Neural crest cell (in vitro differentiated cells): ENCODE measurements around the gene CA5A. TPM values are rescaled to one million over a fixed set of nuclear protein-coding genes. Genes with fewer than 3 reads are reported as not detected.
A peak's percentile ranks its signal among the peaks of the same experiment; 100 is the strongest.
"Not testable (repeated sequence)": the region's sequence is repeated elsewhere in the genome, so short reads cannot be mapped to it uniquely, and the experiment has no call there.

ENCODE experiments used
- DNase-seq: peaks from one replicate; pipeline ENCODE4 v3.0.0; 2021; ENCODE audit warnings: low read depth, mixed read lengths, low spot score
- H3K27ac Mint-ChIP-seq: one replicate; pipeline ENCODE4 v1.8.0; 2021; ENCODE audit warnings: mild to moderate bottlenecking, mixed read lengths; ENCODE audit not compliant: unreplicated experiment
- H3K27me3 Mint-ChIP-seq: 2 replicates; pipeline ENCODE4 v1.8.0; 2021; ENCODE audit warnings: low read depth, mild to moderate bottlenecking, mixed read lengths
- H3K36me3 Mint-ChIP-seq: 2 replicates; pipeline ENCODE4 v1.8.0; 2021; ENCODE audit warnings: low read depth, mild to moderate bottlenecking, mixed read lengths
- H3K4me1 Mint-ChIP-seq: 2 replicates; pipeline ENCODE4 v1.8.0; 2021; ENCODE audit warnings: mixed read lengths
- H3K4me3 Mint-ChIP-seq: one replicate; pipeline ENCODE4 v1.8.0; 2021; ENCODE audit warnings: mild to moderate bottlenecking, mixed read lengths
- H3K9me3 Mint-ChIP-seq: 2 replicates; pipeline ENCODE4 v1.8.0; 2021; ENCODE audit warnings: mixed read lengths
- total RNA-seq: library from RNA; stranded (reverse); gene quantifications from 2 replicates; pipeline ENCODE4 v1.2.1, GENCODE V29; 2021
- TF ChIP-seq, protein P1 (sequence below): fragments of 200-600 bp; sonication (generic); conservative IDR thresholded peaks from 2 replicates; pipeline ENCODE4 v1.5.0; 2021; ENCODE audit warnings: antibody characterized with exemption, mild to moderate bottlenecking

Gene CA5A
- total RNA-seq, 1 donor from 2014 or later = not detected

DNA sequence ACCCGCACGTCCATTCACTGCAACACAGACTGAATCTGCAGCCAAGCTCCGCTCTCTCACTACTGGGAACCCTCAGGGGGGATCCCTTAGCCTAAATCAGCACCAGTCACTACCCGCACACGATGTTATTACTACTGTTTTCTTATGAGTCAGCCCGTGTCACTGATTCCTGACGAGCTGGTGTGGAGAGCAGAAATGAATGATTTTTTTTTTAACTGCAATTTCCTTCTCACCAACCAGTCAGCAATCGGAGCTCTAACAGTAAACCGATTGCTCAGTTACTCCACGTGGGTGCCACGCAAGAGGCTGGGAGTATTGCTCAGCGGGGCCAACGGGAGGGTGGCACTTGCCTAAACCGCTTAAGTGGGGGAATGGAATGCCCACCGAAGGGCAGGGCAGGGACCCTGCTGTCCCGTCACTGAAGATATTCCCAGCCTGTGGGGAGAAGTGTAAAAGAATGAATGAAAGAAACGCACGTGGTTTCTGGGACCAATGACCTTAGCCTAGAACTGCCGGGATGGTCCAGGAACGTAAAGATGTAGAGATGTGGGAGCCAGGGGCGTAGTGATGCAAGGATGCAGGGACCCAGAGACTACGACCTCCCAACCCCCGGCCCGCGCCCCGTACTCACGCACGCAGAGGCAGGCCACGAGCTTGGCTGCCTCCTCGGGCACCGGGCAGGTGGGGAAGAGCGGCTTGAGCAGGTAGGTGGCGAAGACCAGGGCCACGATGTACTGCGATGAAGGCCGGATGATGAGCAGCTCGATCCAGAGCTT lies 67.9 kb downstream of the CA5A start:
- not testable (repeated sequence) for H3K36me3 Mint-ChIP-seq, H3K27ac Mint-ChIP-seq, DNase-seq, H3K9me3 Mint-ChIP-seq
- H3K4me1 Mint-ChIP-seq = peaks cover 39% of the 10 kb centered on the region
- peaks cover 44% of the 10 kb centered on the region for H3K27me3 Mint-ChIP-seq
- H3K4me3 Mint-ChIP-seq = peak overlapping the region; percentile 87

DNA sequence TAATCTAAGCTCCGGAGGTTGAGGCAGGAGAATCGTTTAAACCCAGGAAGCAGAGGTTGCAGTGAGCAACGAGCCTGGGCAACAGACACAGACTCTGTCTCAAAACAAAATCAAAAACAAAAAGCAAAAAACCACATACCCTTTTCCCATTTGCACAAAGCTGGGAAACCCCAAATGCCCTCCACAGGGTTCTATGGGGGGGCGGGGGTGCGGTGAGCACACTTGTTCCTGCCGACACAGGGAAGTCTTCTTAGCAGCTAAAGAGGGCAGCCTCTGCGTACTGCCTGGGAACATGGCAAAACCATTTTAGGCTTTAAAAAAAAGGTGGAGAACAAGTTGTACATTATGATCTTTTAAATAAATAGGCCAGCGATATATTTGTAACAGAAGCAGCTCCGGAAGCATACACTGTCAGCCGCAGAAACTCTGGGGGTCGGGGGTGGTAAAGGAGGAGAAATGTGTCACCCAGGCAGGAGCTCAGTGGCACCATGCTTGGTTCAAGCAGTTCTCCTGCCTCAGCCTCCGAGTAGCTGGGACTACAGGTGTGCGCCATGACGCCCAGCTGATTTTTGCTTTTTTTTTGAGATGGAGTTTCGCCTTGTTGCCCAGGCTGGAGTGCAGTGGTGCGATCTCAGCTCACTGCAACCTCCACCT lies 70.3 kb downstream of the CA5A start:
- H3K27ac Mint-ChIP-seq, DNase-seq, H3K4me3 Mint-ChIP-seq, H3K9me3 Mint-ChIP-seq, H3K36me3 Mint-ChIP-seq: not testable (repeated sequence)
- H3K27me3 Mint-ChIP-seq = peaks cover 36% of the 10 kb centered on the region
- H3K4me1 Mint-ChIP-seq = peaks cover 31% of the 10 kb centered on the region

DNA sequence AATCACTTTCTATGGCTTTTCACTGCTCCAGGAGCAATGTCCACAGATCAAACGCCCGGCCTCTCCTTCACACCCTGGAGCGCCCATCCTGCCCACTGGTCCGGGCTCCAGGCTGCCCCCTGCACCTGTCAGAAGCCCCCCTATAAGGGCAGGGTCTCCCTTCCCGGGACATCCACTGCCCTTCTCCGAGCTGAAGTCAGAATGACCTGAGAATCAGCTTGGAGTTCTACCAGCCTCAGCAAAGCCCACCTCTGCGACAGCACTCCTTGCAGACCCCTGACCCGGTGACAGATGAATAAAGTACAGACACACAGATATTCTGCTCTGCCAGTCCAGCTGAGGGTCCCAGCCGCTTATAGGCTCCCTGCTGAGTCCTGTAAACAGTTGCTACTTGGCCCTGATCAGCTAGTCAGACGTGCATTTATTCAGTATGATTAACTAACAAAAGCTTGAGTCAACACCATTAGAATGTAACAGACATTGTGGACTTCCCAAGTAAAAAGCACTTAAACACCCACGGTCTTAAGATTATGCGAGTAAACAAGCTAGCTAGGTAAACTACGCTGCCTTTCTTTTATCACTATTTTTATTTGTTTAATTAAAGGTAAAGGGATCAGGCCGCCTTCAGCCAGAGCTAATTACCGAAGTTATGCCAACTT lies 71.9 kb downstream of the CA5A start:
- H3K4me1 Mint-ChIP-seq = peaks cover 38% of the 10 kb centered on the region
- H3K9me3 Mint-ChIP-seq = no peaks in the 10 kb centered on the region
- no peak overlapping the region for H3K27ac Mint-ChIP-seq
- H3K4me3 Mint-ChIP-seq = peak overlapping the region; percentile 23
- TF ChIP-seq, protein P1, sequence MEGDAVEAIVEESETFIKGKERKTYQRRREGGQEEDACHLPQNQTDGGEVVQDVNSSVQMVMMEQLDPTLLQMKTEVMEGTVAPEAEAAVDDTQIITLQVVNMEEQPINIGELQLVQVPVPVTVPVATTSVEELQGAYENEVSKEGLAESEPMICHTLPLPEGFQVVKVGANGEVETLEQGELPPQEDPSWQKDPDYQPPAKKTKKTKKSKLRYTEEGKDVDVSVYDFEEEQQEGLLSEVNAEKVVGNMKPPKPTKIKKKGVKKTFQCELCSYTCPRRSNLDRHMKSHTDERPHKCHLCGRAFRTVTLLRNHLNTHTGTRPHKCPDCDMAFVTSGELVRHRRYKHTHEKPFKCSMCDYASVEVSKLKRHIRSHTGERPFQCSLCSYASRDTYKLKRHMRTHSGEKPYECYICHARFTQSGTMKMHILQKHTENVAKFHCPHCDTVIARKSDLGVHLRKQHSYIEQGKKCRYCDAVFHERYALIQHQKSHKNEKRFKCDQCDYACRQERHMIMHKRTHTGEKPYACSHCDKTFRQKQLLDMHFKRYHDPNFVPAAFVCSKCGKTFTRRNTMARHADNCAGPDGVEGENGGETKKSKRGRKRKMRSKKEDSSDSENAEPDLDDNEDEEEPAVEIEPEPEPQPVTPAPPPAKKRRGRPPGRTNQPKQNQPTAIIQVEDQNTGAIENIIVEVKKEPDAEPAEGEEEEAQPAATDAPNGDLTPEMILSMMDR = no peak
- H3K36me3 Mint-ChIP-seq = no peaks in the 10 kb centered on the region
- H3K27me3 Mint-ChIP-seq = peaks cover 25% of the 10 kb centered on the region
- DNase-seq = no peak

DNA sequence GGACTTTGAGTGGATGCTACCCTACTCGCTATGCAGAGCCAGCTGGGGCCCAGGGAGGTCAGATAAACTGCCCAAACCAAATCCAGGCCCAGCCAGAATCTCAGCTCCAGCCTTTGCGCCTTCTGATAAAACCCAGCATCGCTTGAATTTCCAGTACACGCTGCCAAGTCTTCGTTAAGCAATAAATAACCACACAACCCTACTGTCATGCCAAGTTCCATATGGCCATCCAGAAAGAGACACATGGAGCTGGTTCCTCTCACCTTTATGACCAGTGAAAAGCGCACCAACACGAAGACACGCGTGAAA lies 73.0 kb downstream of the CA5A start:
- not testable (repeated sequence) for H3K9me3 Mint-ChIP-seq, H3K36me3 Mint-ChIP-seq, DNase-seq, H3K4me3 Mint-ChIP-seq
- Mint-ChIP-seq H3K27me3 (peaks cover 17% of the 10 kb centered on the region), H3K27ac (peak overlapping the region; percentile 14), H3K4me1 (peaks cover 35% of the 10 kb centered on the region)

DNA sequence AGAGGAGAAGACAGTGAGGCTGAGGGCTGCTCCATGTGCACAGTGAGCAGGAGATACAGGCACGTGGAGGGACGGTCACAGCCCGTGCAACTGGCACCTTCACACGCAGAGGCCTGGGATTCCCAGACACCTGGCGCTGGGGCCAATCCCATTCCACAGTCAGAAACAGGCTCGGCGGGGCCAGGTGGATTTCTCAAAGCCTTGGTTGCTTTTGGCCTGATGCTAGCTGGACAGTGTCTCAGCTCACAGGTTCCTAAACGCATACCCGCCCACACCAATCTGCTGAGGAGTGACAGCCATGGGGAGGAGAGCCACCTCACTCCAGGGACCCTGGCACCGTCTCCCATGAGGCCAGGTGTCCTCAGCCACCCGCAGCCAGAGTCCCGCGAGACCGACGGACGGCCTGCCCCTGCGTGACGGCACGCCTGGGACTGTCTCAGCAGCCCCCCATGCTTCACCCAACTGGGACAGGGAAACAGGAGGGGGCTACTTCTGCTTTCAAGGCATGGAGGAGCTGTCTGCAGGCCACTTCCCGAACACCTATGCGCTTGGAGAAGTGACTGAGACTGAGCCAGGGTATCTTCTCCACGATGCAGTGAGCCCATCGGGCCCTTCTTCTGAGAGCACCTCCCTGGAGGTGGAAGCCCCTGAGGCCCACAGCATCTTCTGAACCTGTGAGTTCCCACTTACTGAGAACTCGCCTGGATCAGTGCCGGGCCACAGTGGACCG lies 73.6 kb downstream of the CA5A start:
- H3K4me1 Mint-ChIP-seq = peaks cover 32% of the 10 kb centered on the region
- not testable (repeated sequence) for H3K9me3 Mint-ChIP-seq, DNase-seq, H3K36me3 Mint-ChIP-seq, H3K4me3 Mint-ChIP-seq
- H3K27me3 Mint-ChIP-seq = peaks cover 12% of the 10 kb centered on the region
- H3K27ac Mint-ChIP-seq = peak overlapping the region; percentile 12

DNA sequence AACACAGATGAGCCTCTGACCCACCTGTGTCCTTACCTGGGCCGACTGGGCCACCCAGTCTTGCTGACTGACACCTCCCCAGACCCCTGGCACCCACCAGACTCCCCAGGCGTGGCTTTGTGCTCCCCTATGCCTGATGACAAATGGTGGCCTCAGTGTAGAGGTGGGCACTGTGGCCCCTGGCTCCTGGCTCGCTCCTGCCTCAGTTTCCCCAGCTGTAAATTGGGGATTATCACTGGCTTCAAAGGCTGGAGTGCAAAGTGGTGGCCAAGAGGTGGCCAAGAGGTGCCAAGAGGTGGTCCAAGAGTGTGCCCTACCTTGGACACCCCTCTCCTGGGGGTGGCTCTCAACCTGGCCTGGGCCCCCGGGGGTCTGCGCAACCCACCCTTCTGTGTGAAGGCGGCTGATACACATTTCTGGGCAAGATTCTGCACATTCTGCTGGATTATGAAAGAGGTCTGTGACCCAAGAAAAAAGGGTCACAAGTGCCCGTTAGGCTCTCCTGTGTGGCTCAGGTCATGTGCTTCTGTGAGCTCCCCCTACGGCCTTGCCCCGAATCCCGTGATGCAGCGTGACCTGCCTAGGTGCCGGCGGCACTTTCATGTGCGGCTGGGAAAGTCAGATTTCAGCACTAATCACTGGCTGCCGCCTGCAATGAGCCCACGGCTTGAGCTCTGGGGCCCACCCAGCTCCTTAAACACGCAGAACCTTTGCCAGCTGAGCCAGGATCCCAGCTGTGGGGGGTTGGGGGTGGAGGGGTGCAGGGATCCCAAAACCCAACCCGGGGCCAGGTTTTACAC lies 74.8 kb downstream of the CA5A start:
- H3K36me3 Mint-ChIP-seq, H3K27me3 Mint-ChIP-seq, H3K9me3 Mint-ChIP-seq, H3K4me3 Mint-ChIP-seq, DNase-seq: not testable (repeated sequence)
- Mint-ChIP-seq H3K27ac (peak overlapping the region; percentile 62), H3K4me1 (peaks cover 24% of the 10 kb centered on the region)

DNA sequence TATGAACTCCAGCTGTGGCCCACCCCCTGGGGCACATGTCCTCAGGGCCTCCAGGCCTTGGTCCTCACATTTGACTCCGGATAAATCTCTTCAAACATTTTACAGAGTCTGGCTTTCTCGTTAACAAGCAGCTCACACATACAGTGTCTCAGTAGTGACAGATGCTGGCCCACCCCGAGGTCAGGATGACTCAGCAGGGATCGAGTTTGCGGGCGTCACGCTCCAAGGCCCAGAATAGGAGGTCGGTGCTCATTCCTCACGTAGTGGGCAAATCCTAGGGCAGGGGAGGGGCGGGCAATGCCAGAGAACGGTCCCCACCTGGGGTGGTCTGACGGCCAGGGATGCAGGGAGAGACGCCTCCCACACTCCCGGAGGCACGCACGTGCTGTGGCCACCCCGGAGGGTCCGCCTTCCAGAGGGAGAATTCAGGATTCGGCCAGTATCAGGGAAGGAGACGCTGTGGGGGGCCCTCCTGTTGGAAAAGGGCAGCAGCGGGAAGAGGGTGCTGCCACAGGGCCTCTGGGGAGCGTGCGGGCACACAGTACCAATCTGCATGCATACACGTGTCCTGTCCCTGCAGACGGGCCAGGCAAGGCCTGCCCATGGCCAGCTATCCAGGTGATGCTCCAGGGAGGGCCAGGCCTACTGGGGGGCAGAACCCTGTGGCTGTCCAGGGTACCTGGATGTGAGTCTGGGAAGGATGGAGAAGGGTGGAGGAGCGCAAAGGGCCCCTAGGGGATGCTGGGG lies 75.6 kb downstream of the CA5A start:
- no peak for DNase-seq
- H3K27ac Mint-ChIP-seq = peak overlapping the region; percentile 96
- no peaks in the 10 kb centered on the region for H3K27me3 Mint-ChIP-seq
- H3K36me3 Mint-ChIP-seq = no peaks in the 10 kb centered on the region
- H3K4me3 Mint-ChIP-seq = peak overlapping the region; percentile 25
- TF ChIP-seq, protein P1 = no peak
- H3K9me3 Mint-ChIP-seq = no peaks in the 10 kb centered on the region
- H3K4me1 Mint-ChIP-seq = peaks cover 24% of the 10 kb centered on the region

DNA sequence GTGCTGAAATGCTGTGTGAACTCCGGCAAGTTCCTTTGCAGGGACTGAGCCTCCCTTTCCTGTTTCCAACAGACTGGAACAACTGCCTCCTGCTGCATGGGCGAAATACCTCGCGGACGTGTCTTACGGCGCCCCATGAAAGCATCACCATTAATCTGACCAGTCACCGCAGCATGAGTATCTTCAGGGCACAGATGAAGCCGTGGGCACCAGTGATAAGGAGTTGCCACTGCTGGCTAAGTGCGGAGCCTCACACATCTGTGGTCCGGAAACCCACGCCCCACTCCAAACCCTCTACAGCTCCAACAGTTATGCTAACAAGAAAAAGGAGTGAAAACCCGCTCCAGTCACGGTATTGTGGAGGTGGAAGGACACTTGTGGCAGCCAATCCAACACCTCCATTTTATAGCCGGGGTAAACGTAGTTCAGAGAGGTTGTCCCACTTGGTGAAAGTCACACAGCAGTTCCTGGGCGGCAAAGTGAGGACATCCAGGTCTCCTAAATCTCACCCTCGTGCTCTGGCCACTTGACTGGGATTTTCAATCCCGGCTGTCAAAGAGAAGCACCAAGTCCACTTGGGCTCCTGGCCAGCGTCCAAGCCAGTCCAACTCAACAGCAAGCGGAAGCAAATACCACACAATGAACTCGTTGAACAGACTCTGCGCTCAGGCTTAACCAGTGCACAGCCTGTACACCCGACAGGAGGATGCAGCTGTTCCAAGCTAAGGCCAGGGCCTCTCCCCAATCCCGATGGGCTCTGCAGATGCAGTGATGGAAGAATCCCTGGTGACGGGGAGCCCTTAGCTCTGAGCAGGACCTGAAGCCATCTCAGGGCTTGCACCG lies 78.0 kb downstream of the CA5A start:
- not testable (repeated sequence) for H3K4me3 Mint-ChIP-seq, H3K36me3 Mint-ChIP-seq, H3K27ac Mint-ChIP-seq, DNase-seq, H3K9me3 Mint-ChIP-seq, H3K27me3 Mint-ChIP-seq
- H3K4me1 Mint-ChIP-seq = peaks cover 23% of the 10 kb centered on the region
